HG03354 (cell line): Measurements from ENCODE around the gene PLAAT5.

ENCODE experiments used
- ATAC-seq: cut with Tn5 transposase; IDR thresholded peaks from one replicate; pipeline ENCODE4 v1.9.1; 2021; ENCODE audit warnings: mild to moderate bottlenecking; ENCODE audit not compliant: unreplicated experiment, poor library complexity, severe bottlenecking

PLAAT5 gene

GRCh38 chr11:63517156-63517555 lies 26.2 kb upstream of the PLAAT5 start:
- ATAC-seq: no peak

GRCh38 chr11:63516109-63516508 lies 25.1 kb upstream of the PLAAT5 start:
- ATAC-seq: no peak

GRCh38 chr11:63512816-63513215 lies 21.8 kb upstream of the PLAAT5 start:
- no peak for ATAC-seq

GRCh38 chr11:63511048-63511748 lies 20.2 kb upstream of the PLAAT5 start:
- ATAC-seq: no peak

GRCh38 chr11:63510360-63511047 lies 19.5 kb upstream of the PLAAT5 start:
- ATAC-seq: no peak

GRCh38 chr11:63508745-63509144 lies 17.8 kb upstream of the PLAAT5 start:
- ATAC-seq: no peak

- ATAC-seq: no peak
These were observed 17.0 kb upstream of the PLAAT5 start for GRCh38 chr11:63508009-63508408.

- ATAC-seq: no peak
These were observed 16.5 kb upstream of the PLAAT5 start for GRCh38 chr11:63507511-63507910.

GRCh38 chr11:63506876-63507275 lies 15.9 kb upstream of the PLAAT5 start:
- ATAC-seq: no peak

- no peak for ATAC-seq
These were observed 15.0 kb upstream of the PLAAT5 start, which contains the start of gene LGALS12 for GRCh38 chr11:63505857-63506528. LGALS12 (plus strand) TSS chr11:63506084; CDS start chr11:63506459, 375 bp downstream.

- ATAC-seq: no peak
These were observed 14.1 kb upstream of the PLAAT5 start for GRCh38 chr11:63504933-63505586.

GRCh38 chr11:63504054-63504453 lies 13.1 kb upstream of the PLAAT5 start:
- no peak for ATAC-seq

- ATAC-seq: no peak
These were observed 12.5 kb upstream of the PLAAT5 start for GRCh38 chr11:63503492-63503891.

GRCh38 chr11:63502252-63502820 lies 11.4 kb upstream of the PLAAT5 start:
- ATAC-seq: no peak

- ATAC-seq: no peak
These were observed 10.3 kb upstream of the PLAAT5 start for GRCh38 chr11:63501236-63501635.

GRCh38 chr11:63499874-63500273 lies 8.9 kb upstream of the PLAAT5 start:
- ATAC-seq: no peak

- no peak for ATAC-seq
These were observed 4.0 kb upstream of the PLAAT5 start for GRCh38 chr11:63494975-63495374.

- no peak for ATAC-seq
These were observed 2.2 kb upstream of the PLAAT5 start for GRCh38 chr11:63493127-63493526.

GRCh38 chr11:63492441-63492840 lies 1.5 kb upstream of the PLAAT5 start:
- no peak for ATAC-seq
